ENCODE results near the gene IFT81.

- TF ChIP-seq CTCF (IDR thresholded peaks at IDR 0.05; ENCODE audit: low read length), result no peak
- TF ChIP-seq EZH2 (optimal IDR thresholded peaks at IDR 0.05; ENCODE audit: low read depth, low read length), result no peak
Measured at GRCh38 chr12:110233212-110233903, 109.2 kb downstream of the IFT81 start.
